SH-SY5Y (cell line): Measurements from ENCODE around the gene HYDIN.

Experiments
- GATA2 ChIP-seq: IDR thresholded peaks from 2 replicates; pipeline ENCODE4 v1.6.1; 2011; ENCODE audit warnings: mild to moderate bottlenecking, low read depth, low read length
- GATA3 ChIP-seq: IDR thresholded peaks from 2 replicates; pipeline ENCODE4 v1.6.1; 2011; ENCODE audit warnings: low read depth, mild to moderate bottlenecking, low read length, moderate library complexity

GRCh38 chr16:70766658-70767057 lies 463.9 kb downstream of the HYDIN start:
- TF ChIP-seq GATA2 (no peak), GATA3 (no peak)
